Measurements from ENCODE around the gene PHIP.
A peak's percentile ranks its signal among the peaks of the same experiment; 100 is the strongest.

Gene PHIP

DNA sequence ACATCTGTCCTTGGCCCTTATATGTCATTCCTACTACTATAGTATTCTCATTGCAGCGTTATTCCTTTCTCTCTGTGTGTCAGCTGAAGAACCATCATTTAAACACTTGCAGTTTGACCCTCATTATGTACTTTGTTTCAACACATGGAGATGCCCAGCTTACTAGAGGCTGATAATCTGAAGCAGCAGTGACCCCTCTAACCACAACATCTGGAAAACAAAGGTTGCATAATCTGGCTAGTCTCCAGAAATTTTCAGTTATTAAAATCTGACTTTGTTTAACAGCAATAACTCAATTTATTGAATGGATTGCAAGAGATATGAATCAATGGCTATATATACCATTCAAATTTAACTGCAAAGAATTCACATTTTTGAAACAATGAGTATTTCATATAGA is 6.6 kb upstream of the PHIP start:
- Histone ChIP-seq H3K4me1 (ENCODE audit: insufficient read depth, low read length) (peaks cover 9% of the 10 kb centered on the region; the same call in 1 of the 2 replicates), H3K27me3 (ENCODE audit: insufficient read depth, low read length) (no peaks in the 10 kb centered on the region), H3K9ac (ENCODE audit: low read depth, low read length) (no peak overlapping the region), H3K4me3 (ENCODE audit: low read length) (no peak overlapping the region), H3K9me3 (ENCODE audit: insufficient read depth, low read depth, low read length) (no peaks in the 10 kb centered on the region), H3K27ac (ENCODE audit: low read length) (no peak overlapping the region), H3K36me3 (ENCODE audit: insufficient read depth, low read depth, low read length) (no peaks in the 10 kb centered on the region)

DNA sequence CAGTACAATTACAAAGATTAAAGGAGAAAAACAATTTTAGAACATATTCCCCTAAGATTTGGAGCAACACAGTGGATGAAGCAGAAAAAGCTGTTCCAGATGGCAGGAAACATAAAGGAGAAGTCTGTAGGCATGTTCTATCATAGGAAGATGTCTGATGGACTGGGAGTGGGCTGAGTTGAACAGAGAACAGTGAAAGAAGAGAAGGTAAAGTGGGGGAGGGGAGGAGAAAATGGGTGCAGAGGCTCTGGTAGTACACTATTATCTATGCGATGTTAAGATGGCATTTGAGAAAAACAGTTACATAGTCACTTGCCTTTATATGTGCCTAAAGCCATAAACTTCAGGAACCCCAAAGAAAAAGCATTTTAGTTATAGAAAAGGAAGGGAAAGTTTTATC is 4.2 kb upstream of the PHIP start:
- H3K9ac ChIP-seq (ENCODE audit: low read depth, low read length), result no peak overlapping the region
- no peaks in the 10 kb centered on the region for H3K36me3 ChIP-seq (ENCODE audit: insufficient read depth, low read depth, low read length)
- H3K4me1 ChIP-seq (ENCODE audit: insufficient read depth, low read length), result peaks cover 9% of the 10 kb centered on the region; the same call in 1 of the 2 replicates
- H3K27ac ChIP-seq (ENCODE audit: low read length), result no peak overlapping the region
- no peak overlapping the region for H3K4me3 ChIP-seq (ENCODE audit: low read length)
- no peaks in the 10 kb centered on the region for H3K27me3 ChIP-seq (ENCODE audit: insufficient read depth, low read length)
- H3K9me3 ChIP-seq (ENCODE audit: insufficient read depth, low read depth, low read length), result no peaks in the 10 kb centered on the region

DNA sequence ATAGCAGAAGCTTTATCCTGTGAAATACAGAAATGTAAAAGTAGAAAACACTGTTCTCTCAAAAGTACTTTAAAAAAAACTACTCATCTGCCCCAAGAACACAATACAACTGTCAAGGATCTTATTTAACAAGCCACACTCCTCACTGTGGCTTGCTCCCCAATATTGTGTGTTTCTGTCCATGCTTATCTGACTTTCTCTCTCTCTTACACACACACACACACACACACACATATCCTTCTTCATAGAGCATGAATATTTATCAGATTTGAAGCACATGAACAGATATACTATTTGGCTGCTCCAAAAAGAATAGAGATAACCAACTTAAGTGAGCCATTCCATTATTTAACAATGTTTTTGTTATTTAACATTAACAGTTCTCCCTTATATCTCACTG is 3.6 kb upstream of the PHIP start:
- Histone ChIP-seq H3K36me3 (ENCODE audit: insufficient read depth, low read depth, low read length) (no peaks in the 10 kb centered on the region), H3K27me3 (ENCODE audit: insufficient read depth, low read length) (no peaks in the 10 kb centered on the region), H3K9ac (ENCODE audit: low read depth, low read length) (no peak overlapping the region), H3K27ac (ENCODE audit: low read length) (no peak overlapping the region), H3K9me3 (ENCODE audit: insufficient read depth, low read depth, low read length) (no peaks in the 10 kb centered on the region), H3K4me1 (ENCODE audit: insufficient read depth, low read length) (peaks cover 9% of the 10 kb centered on the region; the same call in 1 of the 2 replicates), H3K4me3 (ENCODE audit: low read length) (no peak overlapping the region)

DNA sequence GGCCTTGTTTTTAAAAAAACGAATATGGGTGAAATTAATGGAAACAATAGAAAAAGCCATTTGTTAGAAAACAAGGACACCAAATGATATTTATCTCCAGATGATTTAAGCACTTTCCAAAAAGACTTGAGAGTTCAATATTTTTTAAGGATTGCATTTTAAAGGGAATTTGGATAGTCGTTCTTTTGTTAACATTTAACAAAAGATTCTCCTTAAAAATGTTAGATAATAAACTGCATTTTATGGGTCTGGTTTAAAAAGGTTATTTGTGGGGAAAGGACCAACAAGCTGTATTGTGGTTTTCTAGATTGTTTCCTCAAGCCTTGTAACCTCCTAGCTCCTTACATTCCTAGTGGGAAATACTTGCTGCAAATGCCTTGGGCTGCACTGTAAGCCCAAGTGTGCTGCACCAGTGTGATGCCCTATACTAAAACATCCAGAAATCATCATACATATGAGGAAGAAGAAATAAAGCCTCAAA is 1.5 kb upstream of the PHIP start:
- no peaks in the 10 kb centered on the region for H3K27me3 ChIP-seq (ENCODE audit: insufficient read depth, low read length)
- H3K36me3 ChIP-seq (ENCODE audit: insufficient read depth, low read depth, low read length), result 0 out of 2 replicates have a peak, but pooled peaks cover 10% of the 10 kb centered on the region
- H3K9ac ChIP-seq (ENCODE audit: low read depth, low read length), result peak overlapping the region; percentile 93; the same call in 1 of the 2 replicates
- no peaks in the 10 kb centered on the region for H3K9me3 ChIP-seq (ENCODE audit: insufficient read depth, low read depth, low read length)
- peak overlapping the region; percentile 77 for H3K4me3 ChIP-seq (ENCODE audit: low read length)
- H3K4me1 ChIP-seq (ENCODE audit: insufficient read depth, low read length), result peaks cover 19% of the 10 kb centered on the region; the same call in 1 of the 2 replicates
- H3K27ac ChIP-seq (ENCODE audit: low read length), result peak overlapping the region; percentile 50

DNA sequence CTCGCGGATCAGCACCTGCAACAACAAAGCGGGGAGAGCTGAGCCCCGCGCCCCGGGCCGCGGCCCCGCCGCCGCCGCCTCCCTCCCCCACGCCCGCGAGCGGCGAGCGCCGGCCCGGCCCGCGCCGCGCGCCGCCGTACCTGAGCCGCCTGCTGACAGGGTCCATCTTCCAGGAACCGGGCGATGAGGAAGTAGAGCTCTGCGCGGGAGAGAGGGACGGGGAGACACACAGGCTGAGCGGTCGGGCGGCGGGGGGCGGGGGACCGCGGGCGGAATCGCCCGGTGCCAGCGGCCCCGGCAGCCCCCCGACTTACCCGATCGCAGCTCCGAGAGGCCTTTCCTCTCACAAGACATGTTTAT is 359 bp downstream of the PHIP start:
- Histone ChIP-seq H3K9me3 (ENCODE audit: insufficient read depth, low read depth, low read length) (no peaks in the 10 kb centered on the region), H3K9ac (ENCODE audit: low read depth, low read length) (peak overlapping the region; percentile 93; the same call in 1 of the 2 replicates), H3K36me3 (ENCODE audit: insufficient read depth, low read depth, low read length) (peaks cover 16% of the 10 kb centered on the region; the same call in 1 of the 2 replicates), H3K4me3 (ENCODE audit: low read length) (peak overlapping the region; percentile 77; the same call in 1 of the 2 replicates), H3K27ac (ENCODE audit: low read length) (peak overlapping the region; percentile 82), H3K27me3 (ENCODE audit: insufficient read depth, low read length) (no peaks in the 10 kb centered on the region), H3K4me1 (ENCODE audit: insufficient read depth, low read length) (peaks cover 21% of the 10 kb centered on the region; the same call in 1 of the 2 replicates)

DNA sequence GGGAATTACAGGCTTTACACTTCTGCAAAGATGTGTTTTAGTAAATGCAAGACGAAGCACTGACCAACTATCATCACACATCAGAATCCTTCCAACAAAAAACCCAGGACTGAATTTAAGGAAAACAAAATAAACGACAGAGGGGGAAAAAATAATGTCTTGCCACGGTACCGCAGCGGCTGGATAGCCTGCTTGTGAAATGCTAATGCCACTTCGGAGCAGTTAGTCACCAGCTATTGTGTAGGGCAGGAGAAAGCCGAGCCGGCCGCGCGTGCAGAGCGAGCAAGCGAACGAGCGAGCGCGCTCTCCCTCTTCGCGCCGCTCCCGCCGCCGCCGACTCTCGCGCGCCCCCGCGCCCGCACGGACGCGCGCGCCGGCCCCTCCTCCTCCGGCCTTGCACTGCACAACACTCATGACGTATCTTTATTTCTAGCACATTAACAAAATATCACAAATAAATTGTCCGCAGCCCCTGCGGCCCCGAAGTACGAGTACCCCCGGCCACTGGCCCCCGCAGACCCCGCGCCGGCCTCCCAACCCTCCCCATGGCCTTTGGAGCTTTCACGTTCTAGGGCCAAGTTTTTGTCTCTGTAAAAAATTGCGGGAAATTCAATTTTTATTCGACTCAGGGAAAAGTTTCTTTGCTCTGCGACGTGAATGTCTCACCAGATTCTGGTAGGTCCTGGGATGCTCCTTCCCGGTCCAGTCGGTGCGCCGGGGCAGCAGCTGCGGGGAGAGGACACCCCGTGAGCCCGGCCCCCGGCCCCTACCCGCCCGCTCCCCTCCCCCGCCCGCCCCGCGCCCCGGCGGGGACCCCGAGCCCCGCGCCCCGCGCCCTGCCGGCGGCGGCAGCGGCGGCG is 1.0 kb downstream of the PHIP start:
- Histone ChIP-seq H3K4me1 (ENCODE audit: insufficient read depth, low read length) (peaks cover 15% of the 10 kb centered on the region; the same call in 1 of the 2 replicates), H3K9ac (ENCODE audit: low read depth, low read length) (peak overlapping the region; percentile 92), H3K27ac (ENCODE audit: low read length) (no peak overlapping the region), H3K4me3 (ENCODE audit: low read length) (peak overlapping the region; percentile 92), H3K27me3 (ENCODE audit: insufficient read depth, low read length) (no peaks in the 10 kb centered on the region), H3K9me3 (ENCODE audit: insufficient read depth, low read depth, low read length) (no peaks in the 10 kb centered on the region), H3K36me3 (ENCODE audit: insufficient read depth, low read depth, low read length) (peaks cover 20% of the 10 kb centered on the region; the same call in 1 of the 2 replicates)

DNA sequence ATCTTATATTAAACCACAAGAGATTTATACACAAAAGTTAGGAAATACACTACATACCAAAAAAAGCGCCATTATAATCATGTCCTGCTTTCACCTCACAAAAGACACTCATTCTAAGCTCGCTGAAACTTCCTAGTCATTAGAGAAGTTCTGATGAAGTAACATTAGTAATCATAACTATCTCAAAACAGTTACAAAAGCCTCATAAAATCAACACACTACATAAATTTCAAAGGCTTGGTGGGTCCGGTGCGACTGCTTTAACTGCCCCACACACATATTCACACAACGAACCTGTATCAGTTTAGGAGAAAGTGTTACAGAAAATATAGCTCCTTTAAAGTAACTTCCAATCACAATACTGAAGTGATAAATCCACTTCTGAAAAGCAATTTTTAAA is 1.9 kb downstream of the PHIP start:
- peak overlapping the region; percentile 92 for H3K9ac ChIP-seq (ENCODE audit: low read depth, low read length)
- H3K27ac ChIP-seq (ENCODE audit: low read length), result no peak overlapping the region
- H3K9me3 ChIP-seq (ENCODE audit: insufficient read depth, low read depth, low read length), result no peaks in the 10 kb centered on the region
- peak overlapping the region; percentile 92 for H3K4me3 ChIP-seq (ENCODE audit: low read length)
- H3K27me3 ChIP-seq (ENCODE audit: insufficient read depth, low read length), result no peaks in the 10 kb centered on the region
- peaks cover 15% of the 10 kb centered on the region; the same call in 1 of the 2 replicates for H3K4me1 ChIP-seq (ENCODE audit: insufficient read depth, low read length)
- peaks cover 25% of the 10 kb centered on the region; the same call in 1 of the 2 replicates for H3K36me3 ChIP-seq (ENCODE audit: insufficient read depth, low read depth, low read length)

DNA sequence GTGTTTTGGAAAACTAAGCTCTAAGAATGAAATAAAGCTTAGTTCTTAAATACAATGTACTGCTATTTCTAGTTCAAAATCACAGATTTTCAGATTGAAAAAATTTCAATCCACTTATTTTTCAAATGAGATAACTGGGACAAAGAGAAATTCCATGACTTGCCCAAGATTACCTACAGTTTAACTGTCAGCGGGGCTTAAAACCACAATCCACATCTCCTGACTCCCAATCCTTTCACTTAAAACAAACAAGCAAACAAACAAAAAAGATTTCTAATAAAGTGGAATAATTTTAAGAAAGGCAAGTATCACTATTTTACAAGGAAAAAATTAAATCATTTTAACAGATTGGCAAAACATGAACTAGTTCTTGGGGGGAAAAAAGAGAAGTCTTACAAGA is 4.2 kb downstream of the PHIP start:
- Histone ChIP-seq H3K9me3 (ENCODE audit: insufficient read depth, low read depth, low read length) (no peaks in the 10 kb centered on the region), H3K36me3 (ENCODE audit: insufficient read depth, low read depth, low read length) (peaks cover 38% of the 10 kb centered on the region), H3K27ac (ENCODE audit: low read length) (no peak overlapping the region), H3K9ac (ENCODE audit: low read depth, low read length) (peak overlapping the region; percentile 54; the same call in 1 of the 2 replicates), H3K4me3 (ENCODE audit: low read length) (peak overlapping the region; percentile 92), H3K27me3 (ENCODE audit: insufficient read depth, low read length) (no peaks in the 10 kb centered on the region), H3K4me1 (ENCODE audit: insufficient read depth, low read length) (peaks cover 12% of the 10 kb centered on the region; the same call in 1 of the 2 replicates)

DNA sequence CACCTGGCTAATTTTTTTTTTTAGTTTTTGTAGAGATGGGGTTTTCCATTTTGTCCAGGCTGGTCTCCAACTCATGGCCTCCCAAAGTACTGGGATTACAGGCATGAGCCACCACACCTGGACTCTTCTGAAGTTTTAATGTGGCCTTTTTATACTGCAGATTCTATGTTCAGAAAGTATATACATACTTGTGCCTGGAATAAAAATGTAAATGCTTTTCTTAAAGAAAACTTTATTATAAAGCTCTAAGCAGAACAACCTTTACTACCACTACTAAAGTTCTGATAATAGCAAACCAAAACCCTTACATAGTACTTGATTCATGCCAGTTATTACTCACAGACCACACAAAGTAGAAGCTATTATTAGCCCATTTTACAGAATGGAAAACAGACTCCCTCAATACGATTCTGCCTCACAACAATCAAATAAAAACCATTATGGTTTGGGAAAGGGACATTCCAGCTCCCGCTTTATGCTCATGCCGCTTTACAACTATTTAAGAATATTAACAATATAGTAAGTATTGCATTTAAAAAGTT is 5.3 kb downstream of the PHIP start:
- no peak overlapping the region for H3K4me3 ChIP-seq (ENCODE audit: low read length)
- H3K9ac ChIP-seq (ENCODE audit: low read depth, low read length), result no peak overlapping the region
- peaks cover 42% of the 10 kb centered on the region for H3K36me3 ChIP-seq (ENCODE audit: insufficient read depth, low read depth, low read length)
- H3K4me1 ChIP-seq (ENCODE audit: insufficient read depth, low read length), result peaks cover 12% of the 10 kb centered on the region; the same call in 1 of the 2 replicates
- no peaks in the 10 kb centered on the region for H3K9me3 ChIP-seq (ENCODE audit: insufficient read depth, low read depth, low read length)
- H3K27ac ChIP-seq (ENCODE audit: low read length), result no peak overlapping the region
- H3K27me3 ChIP-seq (ENCODE audit: insufficient read depth, low read length), result no peaks in the 10 kb centered on the region

DNA sequence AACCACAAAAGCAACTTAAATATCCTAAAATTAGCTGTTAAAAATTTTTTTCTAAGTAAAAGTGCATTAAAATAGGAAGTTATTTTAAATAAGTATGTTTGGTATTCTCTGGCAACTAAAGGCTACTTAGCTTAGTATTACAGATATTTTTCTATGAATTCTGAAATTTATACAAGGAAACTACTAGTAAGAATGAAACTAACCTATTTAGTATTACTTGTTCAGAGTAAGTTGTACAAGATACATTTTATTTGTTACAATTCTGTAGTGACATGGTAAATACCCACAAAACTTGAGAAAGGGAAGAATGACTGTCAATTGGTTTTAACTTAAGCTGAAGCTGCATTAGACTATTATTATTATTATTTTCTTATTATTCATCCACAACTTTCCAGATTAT is 6.5 kb downstream of the PHIP start:
- Histone ChIP-seq H3K27me3 (ENCODE audit: insufficient read depth, low read length) (no peaks in the 10 kb centered on the region), H3K4me3 (ENCODE audit: low read length) (no peak overlapping the region), H3K9me3 (ENCODE audit: insufficient read depth, low read depth, low read length) (no peaks in the 10 kb centered on the region), H3K9ac (ENCODE audit: low read depth, low read length) (no peak overlapping the region), H3K27ac (ENCODE audit: low read length) (no peak overlapping the region), H3K4me1 (ENCODE audit: insufficient read depth, low read length) (peaks cover 12% of the 10 kb centered on the region; the same call in 1 of the 2 replicates), H3K36me3 (ENCODE audit: insufficient read depth, low read depth, low read length) (peaks cover 48% of the 10 kb centered on the region)

DNA sequence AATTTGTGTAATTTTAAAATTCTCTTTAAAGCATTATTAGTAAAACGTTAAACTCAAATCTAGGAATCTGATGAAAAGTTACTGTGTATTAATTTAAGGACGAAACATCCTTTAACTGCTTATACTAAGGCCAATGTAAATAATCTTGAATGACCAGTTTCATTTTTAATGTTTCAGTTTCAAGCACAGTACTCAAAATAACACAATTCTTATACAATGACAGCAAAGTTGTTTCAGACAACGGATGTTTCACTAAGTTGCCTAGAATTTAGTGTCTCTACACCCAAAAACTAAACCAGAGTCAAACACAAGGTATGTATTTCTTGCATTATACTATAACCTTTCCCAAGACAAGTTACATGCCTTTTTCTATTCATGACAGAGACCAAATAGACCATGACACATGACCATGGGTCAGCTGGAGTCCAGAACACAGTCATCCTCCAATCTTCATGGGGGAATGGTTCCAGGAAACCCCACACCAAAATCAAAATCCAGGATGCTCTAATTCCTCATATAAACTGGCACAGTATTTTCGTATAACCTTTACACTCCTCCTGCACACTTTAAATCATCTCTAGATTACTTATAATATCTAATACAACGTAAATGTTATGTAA is 7.7 kb downstream of the PHIP start:
- Histone ChIP-seq H3K9me3 (ENCODE audit: insufficient read depth, low read depth, low read length) (no peaks in the 10 kb centered on the region), H3K36me3 (ENCODE audit: insufficient read depth, low read depth, low read length) (peaks cover 38% of the 10 kb centered on the region), H3K27me3 (ENCODE audit: insufficient read depth, low read length) (no peaks in the 10 kb centered on the region), H3K4me3 (ENCODE audit: low read length) (no peak overlapping the region), H3K27ac (ENCODE audit: low read length) (no peak overlapping the region), H3K9ac (ENCODE audit: low read depth, low read length) (no peak overlapping the region), H3K4me1 (ENCODE audit: insufficient read depth, low read length) (peaks cover 7% of the 10 kb centered on the region; the same call in 1 of the 2 replicates)

Data from iPS-20b (cell line).